Left kidney (tissue), 8 donors: ENCODE results near the gene GPR27. TPM values are rescaled to one million over a fixed set of nuclear protein-coding genes. Genes with fewer than 3 reads are reported as not detected.

Experiments
- DNase-seq: peaks from one replicate; pipeline ENCODE4 v3.0.0-alpha.2; 2013
- long read RNA-seq, 8 donors: transcript quantifications; one replicate each; lab custom pipeline, GENCODE V29; 2026
- polyA plus RNA-seq: library from polyadenylated mRNA; unstranded; fragments of 120-200 nt; gene quantifications from one replicate; pipeline ENCODE4 v1.2.1, GENCODE V29; 2013; ENCODE audit not compliant: insufficient read length

Gene GPR27
- 8.7 TPM for polyA plus RNA-seq
- long read RNA-seq, donor 1, transcript GPR27-201 (1 exons, 2,447 nt), result major isoform, 19 of 19 reads
- long read RNA-seq, donor 1, partial matches to known transcripts, result 0 of 19 reads
- long read RNA-seq, donor 1, other reads (novel, unspliced or antisense), result 0 of 19 reads
- long read RNA-seq, donor 2, transcript GPR27-201 (1 exons, 2,447 nt), result major isoform, 15 of 15 reads
- long read RNA-seq, donor 2, partial matches to known transcripts, result 0 of 15 reads
- long read RNA-seq, donor 2, other reads (novel, unspliced or antisense), result 0 of 15 reads
- long read RNA-seq, donor 3, transcript GPR27-201 (1 exons, 2,447 nt), result major isoform, 12 of 12 reads
- long read RNA-seq, donor 3, partial matches to known transcripts, result 0 of 12 reads
- long read RNA-seq, donor 3, other reads (novel, unspliced or antisense), result 0 of 12 reads
- long read RNA-seq, donor 4, partial matches to known transcripts, result 0 of 1 reads
- long read RNA-seq, donor 4, other reads (novel, unspliced or antisense), result 0 of 1 reads
- long read RNA-seq, donor 5, transcript GPR27-201 (1 exons, 2,447 nt), result major isoform, 16 of 16 reads
- long read RNA-seq, donor 5, partial matches to known transcripts, result 0 of 16 reads
- long read RNA-seq, donor 5, other reads (novel, unspliced or antisense), result 0 of 16 reads
- long read RNA-seq, donor 6, transcript GPR27-201 (1 exons, 2,447 nt), result major isoform, 16 of 16 reads
- long read RNA-seq, donor 6, partial matches to known transcripts, result 0 of 16 reads
- long read RNA-seq, donor 6, other reads (novel, unspliced or antisense), result 0 of 16 reads
- long read RNA-seq, donor 7, transcript GPR27-201 (1 exons, 2,447 nt), result major isoform, 12 of 12 reads
- long read RNA-seq, donor 7, partial matches to known transcripts, result 0 of 12 reads
- long read RNA-seq, donor 7, other reads (novel, unspliced or antisense), result 0 of 12 reads
- long read RNA-seq, donor 8, partial matches to known transcripts, result 0 of 4 reads
- long read RNA-seq, donor 8, other reads (novel, unspliced or antisense), result 0 of 4 reads

- peak; percentile 35 for DNase-seq
Observed at GRCh38 chr3:71753701-71754609, at the start of gene GPR27. GPR27 (plus strand) TSS chr3:71753855; CDS start chr3:71754050, 195 bp downstream.

- no peak for DNase-seq
Observed at GRCh38 chr3:71704915-71705314, 48.7 kb upstream of the GPR27 start.

GRCh38 chr3:71705681-71706080, 48.0 kb upstream of the GPR27 start:
- DNase-seq, result no peak

GRCh38 chr3:71707595-71707994, 46.1 kb upstream of the GPR27 start:
- DNase-seq, result no peak

GRCh38 chr3:71708476-71709105, 45.1 kb upstream of the GPR27 start:
- no peak for DNase-seq

- DNase-seq, result no peak
Observed at GRCh38 chr3:71709908-71710511, 43.6 kb upstream of the GPR27 start.

GRCh38 chr3:71710906-71711494, 42.7 kb upstream of the GPR27 start:
- no peak for DNase-seq

- DNase-seq, result no peak
Observed at GRCh38 chr3:71713041-71713440, 40.6 kb upstream of the GPR27 start.

- no peak for DNase-seq
Observed at GRCh38 chr3:71714595-71714994, 39.1 kb upstream of the GPR27 start.

- DNase-seq, result no peak
Observed at GRCh38 chr3:71718072-71718471, 35.6 kb upstream of the GPR27 start.

- no peak for DNase-seq
Observed at GRCh38 chr3:71721002-71721401, 32.7 kb upstream of the GPR27 start.

- DNase-seq, result no peak
Observed at GRCh38 chr3:71721651-71722157, 32.0 kb upstream of the GPR27 start.

GRCh38 chr3:71722693-71723092, 31.0 kb upstream of the GPR27 start:
- DNase-seq, result no peak

- no peak for DNase-seq
Observed at GRCh38 chr3:71723452-71724170, 30.0 kb upstream of the GPR27 start.

GRCh38 chr3:71724171-71724453, 29.5 kb upstream of the GPR27 start:
- no peak for DNase-seq

- DNase-seq, result no peak
Observed at GRCh38 chr3:71724584-71725270, 28.9 kb upstream of the GPR27 start.

GRCh38 chr3:71725271-71725991, 28.2 kb upstream of the GPR27 start, which contains the start of gene EIF4E3:
EIF4E3 (minus strand) TSS chr3:71725402; CDS start chr3:71725367, 35 bp downstream.
- no peak for DNase-seq

GRCh38 chr3:71726146-71726545, 27.5 kb upstream of the GPR27 start:
- DNase-seq, result no peak
